ENCODE results near the gene WDFY4.
A peak's percentile ranks its signal among the peaks of the same experiment; 100 is the strongest.

WDFY4 gene

GRCh38 chr10:48772059-48772458 lies 87.4 kb downstream of the WDFY4 start:
- DNase-seq (ENCODE audit: low read depth), result no peak

- DNase-seq (ENCODE audit: low read depth), result no peak
These were observed 88.9 kb downstream of the WDFY4 start for GRCh38 chr10:48773580-48773979.

DNA sequence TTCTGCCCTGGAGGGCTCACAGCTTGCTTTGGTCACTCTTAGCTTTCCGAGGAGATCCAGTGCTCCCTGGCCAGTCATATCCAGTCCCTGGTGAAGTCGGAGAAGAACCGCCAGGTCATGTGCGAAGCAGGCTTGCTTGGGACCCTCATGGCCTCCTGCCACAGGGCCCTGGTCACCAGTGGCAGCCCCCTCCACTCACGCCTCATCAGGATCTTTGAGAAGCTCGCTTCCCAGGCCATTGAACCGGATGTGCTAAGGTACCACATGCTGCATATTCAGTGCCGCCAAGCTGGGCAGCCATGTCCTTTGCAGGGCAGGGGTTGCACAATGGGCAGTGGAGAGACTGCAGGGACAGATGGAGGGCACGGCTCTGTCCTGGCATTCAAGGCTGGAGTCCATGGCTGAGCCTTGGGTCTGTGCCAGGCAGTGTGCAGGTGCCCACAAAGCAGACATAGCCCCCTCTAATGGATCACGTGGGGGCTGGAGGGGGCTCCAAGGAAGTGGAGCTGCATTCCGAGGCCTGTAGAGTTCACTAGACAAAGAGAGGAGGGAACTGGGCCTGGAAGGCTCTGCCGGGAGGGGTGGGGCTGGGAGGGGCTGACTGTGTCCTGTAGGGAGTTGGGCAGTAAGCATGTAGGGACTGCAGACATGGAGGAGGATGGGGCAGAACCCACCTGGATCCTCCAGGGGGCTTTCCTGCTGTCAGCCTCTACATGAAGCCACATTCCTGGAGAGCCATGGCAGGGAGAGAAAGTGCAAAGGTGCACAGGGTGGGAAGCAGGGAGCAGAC lies 89.9 kb downstream of the WDFY4 start:
- no peak for DNase-seq (ENCODE audit: low read depth)

GRCh38 chr10:48775206-48775517 lies 90.5 kb downstream of the WDFY4 start:
- no peak for DNase-seq (ENCODE audit: low read depth)

GRCh38 chr10:48776005-48776522 lies 91.4 kb downstream of the WDFY4 start:
- DNase-seq (ENCODE audit: low read depth), result no peak

GRCh38 chr10:48776528-48776927 lies 91.9 kb downstream of the WDFY4 start:
- no peak for DNase-seq (ENCODE audit: low read depth)

DNA sequence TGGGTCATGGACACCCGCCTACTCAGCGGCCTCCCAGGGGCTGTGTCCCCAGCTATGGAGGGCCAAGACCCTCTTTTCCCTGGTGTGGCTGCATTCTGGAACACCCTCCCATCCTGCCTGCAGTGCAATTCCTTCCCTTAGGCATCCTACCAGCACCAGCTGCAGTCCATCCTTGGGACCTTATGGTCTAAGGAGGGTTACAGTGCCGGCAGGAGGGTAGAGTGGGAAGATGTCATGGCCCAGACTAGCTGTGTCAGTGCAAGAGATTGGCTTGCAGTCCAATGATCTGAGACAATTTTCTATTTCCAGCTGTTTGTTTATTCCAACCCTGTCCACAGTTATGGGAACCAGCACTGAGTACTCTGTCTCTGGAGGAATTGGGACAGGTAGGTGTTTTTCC lies 92.4 kb downstream of the WDFY4 start:
- DNase-seq (ENCODE audit: low read depth), result no peak

DNA sequence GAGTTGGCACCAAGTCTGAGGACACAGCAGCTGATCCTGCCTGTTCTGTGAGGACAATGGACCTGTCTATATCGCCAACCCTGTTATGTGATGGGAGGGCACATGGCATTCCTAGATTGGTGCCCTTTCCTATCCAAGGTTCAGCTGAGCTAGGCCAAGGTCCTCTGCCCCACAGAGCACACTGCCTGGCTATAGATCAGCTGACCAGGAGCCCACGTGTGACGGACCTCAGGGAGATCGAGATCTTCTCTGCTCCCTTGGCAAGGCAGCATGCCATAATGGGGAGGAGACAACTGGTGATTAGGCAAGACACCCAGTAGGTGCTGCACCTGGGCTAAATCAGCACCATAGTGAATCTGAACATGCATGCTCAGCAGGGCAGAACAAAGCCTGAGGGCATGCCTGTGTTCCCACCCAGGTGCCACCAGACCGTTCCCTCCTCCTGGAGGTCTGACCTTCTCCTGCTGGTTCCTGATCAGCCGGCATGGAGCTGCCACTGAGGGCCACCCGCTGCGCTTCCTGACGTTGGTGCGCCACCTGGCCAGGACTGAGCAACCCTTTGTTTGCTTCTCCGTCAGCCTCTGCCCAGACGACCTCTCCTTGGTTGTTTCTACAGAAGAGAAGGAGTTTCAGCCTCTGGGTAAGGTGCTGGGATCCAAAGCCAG lies 93.7 kb downstream of the WDFY4 start:
- DNase-seq (ENCODE audit: low read depth), result no peak

DNA sequence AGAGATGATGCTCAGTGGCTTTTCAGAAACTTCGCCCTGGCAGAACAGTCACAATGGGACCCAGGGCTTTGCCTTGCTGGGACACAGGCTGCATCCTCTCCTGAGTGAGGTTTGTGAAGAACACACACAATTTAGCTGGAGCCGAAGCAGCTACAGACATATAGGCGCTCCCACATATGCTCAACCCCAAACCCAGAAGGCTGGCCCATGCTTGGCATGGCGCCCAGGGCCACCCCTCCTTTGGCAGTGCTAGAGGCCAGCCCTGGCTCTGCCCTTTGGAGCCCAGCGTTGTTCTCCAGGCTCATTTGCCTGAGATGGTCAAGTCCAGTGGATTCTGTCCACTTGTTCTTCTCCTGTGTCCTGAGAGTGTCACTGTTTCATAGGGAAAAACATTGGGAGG lies 94.4 kb downstream of the WDFY4 start:
- DNase-seq (ENCODE audit: low read depth), result no peak

GRCh38 chr10:48779546-48780152 lies 95.0 kb downstream of the WDFY4 start:
- no peak for DNase-seq (ENCODE audit: low read depth)

- DNase-seq (ENCODE audit: low read depth), result no peak
These were observed 95.7 kb downstream of the WDFY4 start for GRCh38 chr10:48780341-48780740.

- no peak for DNase-seq (ENCODE audit: low read depth)
These were observed 97.7 kb downstream of the WDFY4 start for GRCh38 chr10:48782386-48782785.

GRCh38 chr10:48784031-48784430 lies 99.4 kb downstream of the WDFY4 start:
- no peak for DNase-seq (ENCODE audit: low read depth)

GRCh38 chr10:48785796-48786195 lies 101.1 kb downstream of the WDFY4 start:
- DNase-seq (ENCODE audit: low read depth), result no peak

DNA sequence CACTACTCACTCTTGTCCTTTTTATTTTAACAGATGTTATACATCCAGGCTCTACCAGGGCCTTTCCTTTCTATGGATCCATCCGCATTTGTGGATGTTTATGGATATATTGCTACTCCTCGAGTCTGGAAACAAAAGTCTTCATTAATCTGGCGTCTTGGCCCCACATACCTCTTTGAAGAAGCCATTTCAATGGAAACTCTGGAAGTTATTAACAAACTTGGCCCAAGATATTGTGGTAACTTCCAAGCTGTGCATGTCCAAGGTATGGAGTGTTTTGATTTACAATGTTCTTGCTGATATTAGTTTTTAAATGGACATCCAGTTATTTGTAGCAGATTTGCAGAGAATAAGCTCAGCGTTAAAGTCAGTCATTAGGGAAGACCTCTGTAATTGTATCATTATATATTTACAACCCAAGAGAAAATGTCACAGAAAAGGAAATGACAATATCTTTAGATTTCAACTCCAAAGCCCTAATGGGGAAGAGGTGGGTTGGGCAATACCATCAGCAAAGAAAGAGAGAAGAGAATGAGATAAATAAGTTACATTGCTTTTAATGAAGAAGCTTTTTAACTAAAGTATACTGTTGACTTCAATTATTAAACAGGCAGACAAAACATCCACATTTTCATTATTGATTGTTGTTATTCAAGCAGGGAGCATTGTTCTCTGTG lies 102.1 kb downstream of the WDFY4 start:
- DNase-seq (ENCODE audit: low read depth), result no peak

GRCh38 chr10:48788554-48788953 lies 103.9 kb downstream of the WDFY4 start:
- DNase-seq (ENCODE audit: low read depth), result no peak

DNA sequence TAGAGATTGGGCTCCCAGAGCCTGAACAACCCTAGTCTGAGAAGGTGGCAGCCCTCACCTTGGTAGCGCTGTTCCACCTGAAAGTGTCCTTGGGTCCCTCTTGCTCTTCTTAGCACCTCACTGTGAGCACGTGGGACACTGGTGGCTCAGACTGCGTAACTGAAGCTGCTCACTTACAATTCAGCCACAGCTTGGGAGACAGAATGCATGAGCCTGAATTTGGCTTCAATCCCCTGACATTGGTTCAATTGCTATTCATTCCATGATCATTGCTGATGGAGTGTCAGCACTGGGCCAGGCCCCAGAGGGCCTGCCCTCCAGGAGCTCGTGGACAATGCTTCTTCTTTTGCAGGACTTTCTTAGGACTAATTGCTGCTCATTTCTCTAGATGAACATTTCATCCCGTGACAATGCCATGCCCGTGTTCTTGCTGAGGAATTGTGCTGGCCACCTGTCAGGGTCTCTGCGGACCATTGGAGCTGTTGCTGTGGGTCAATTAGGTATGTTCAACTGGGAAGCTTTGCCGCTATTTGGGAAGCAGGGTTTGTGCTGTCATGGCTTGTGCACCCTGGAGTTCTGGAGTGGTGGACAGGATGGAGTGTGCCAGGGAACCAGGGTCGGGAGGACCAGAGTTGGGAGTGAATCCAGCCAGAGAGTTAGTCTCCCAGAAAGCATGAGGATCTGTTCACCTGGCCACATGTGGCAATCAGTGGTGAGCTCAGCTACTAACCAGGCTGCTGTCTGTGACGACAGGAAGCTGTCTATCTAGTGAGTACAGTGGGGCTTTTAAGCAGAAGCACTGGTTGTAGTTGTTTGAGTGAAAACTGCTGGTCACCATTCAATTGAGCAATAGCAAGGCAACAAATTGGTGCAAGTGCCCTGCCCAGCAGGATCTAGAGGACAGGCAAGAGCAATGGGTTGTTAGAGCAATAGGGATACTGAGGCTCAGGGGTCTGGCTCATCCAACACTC lies 105.1 kb downstream of the WDFY4 start:
- DNase-seq (ENCODE audit: low read depth), result no peak

DNA sequence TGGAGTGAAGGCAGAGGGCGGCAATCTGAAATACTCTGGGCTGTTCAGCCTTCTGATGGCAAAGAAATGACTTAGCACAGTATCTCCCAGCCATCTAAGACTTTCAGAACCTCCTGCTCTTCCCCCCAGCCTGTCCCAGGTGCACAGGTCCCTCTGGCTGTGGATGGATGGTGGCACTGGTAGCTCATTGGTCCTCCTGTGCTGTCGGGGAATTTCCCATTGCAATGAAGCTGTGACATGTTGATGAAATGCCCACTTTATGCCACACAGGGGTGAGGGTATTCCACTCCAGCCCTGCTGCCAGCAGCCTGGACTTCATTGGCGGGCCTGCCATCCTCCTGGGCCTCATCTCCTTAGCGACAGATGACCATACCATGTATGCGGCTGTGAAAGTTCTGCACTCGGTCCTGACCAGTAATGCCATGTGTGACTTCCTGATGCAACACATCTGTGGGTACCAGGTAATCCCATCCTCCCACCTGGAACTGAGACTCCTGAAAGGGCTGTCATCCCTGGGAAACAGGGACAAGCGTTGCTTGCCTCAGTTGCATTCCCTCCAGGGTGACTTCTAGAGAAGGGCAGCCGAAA lies 105.9 kb downstream of the WDFY4 start:
- DNase-seq (ENCODE audit: low read depth), result no peak

DNA sequence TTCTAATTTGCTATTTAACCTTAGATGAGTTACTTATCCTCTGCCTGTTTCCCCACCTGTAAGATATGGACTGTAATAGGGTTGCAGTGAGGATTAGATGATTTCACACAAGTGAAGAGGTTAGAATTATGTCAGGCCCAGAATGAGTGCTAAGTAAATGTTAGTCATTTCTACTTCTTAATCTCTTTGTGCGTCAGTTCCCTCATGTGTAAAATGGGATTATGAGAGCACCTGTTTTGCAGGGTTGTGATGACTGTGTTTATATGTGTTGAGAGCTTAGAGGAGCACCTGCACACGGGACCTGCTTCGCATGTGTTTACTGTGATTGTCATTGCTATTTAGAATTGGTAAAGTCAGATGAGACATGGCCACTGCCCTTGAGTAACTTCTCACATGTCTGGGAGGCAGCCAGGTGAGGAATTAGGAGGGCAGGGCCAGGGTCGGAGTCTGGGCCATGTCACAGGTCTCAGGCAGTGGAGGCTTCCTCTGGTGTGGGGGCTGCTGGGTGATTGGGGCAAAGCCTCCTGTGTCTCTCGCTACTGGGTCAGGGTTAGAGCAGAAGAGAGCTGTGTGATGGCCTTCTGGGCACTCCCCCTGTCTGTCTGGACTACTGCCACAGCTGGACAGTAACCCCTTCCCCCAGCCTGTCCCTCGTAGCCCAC lies 106.7 kb downstream of the WDFY4 start:
- DNase-seq (ENCODE audit: low read depth), result no peak

- DNase-seq (ENCODE audit: low read depth), result no peak
These were observed 107.4 kb downstream of the WDFY4 start for GRCh38 chr10:48792121-48792520.

DNA sequence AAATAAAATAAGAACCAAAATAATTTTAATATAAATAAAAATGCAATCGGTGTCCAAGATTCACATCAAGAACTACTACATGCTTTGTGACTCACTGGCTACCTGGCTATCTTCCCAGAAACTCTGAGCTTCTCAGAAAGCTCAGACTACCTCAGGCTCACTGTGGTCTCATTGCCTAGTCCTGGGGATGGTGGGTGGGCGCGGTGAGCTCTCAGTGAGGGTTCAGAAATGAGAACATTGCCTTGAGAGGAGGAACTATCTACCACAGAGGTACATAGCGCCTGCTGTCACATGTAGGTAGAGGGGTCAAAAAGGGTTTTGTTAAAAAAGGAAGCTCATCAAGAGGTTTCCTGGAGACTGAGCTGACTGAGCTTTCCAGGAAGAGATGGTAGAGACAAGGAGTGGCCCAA lies 108.0 kb downstream of the WDFY4 start:
- peak; percentile 36 for DNase-seq (ENCODE audit: low read depth)
